Iris pigment epithelial cell (primary cell): ENCODE data around the gene UBTD2.
"Not testable (repeated sequence)": the region's sequence is repeated elsewhere in the genome, so short reads cannot be mapped to it uniquely, and the experiment has no call there.

ENCODE experiments used
- DNase-seq: peaks from one replicate; pipeline ENCODE4 v3.0.0-alpha.2; 2011; ENCODE audit warnings: low read depth

The UBTD2 gene

DNA sequence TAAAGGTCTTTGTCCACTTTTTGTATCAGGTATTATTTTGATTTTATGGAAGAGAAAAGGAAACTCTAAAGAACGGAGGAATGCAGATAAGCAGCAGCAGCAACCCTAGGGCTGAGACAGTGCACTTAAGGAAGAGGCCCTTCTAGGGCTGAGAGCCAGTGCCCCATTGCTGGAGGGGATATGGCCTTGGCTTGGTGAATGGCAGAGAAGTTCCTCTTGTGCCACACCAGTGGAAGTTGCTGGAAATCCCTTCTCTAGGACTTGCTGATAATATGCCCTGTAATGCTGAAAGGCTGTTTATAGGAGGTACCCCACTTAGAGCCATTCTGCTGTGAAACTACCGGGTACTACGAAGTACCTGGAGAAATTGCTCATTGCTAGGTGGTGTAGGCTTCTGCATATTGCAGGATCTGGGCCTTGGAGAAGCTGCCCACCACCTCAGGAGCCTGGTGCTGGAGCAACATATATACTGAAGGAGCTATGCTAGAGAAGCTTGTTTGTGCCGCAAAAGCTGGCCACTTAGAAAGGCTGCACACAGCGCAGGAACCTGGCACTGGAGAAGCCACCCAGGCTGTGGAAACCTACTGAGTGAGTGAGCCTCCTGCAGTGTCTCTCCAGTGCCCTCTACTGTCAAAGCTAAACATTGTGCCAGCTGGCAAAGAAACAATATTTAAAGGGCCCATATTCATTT is 9.6 kb upstream of the UBTD2 start:
- peak; percentile 67 for DNase-seq

GRCh38 chr5:172291837-172292236 is 8.3 kb upstream of the UBTD2 start:
- DNase-seq = not testable (repeated sequence)

DNA sequence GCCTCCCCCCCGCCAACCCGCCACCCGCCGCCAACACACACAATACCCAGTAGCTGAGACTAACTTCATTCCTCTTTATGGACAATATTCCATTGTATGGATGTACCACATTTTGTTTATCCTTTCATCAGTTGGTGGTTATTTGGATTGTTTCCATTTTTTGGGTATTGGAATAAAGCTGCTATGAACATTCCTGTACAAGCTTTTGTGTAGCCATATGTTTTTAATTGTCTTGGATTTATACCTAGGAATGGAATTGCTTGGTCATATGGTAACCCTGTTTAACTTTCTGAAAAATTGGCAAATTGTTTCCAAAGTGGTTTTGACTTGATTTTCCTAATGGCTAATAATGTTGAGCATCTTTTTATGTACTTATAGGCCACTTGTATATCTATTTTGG is 4.9 kb upstream of the UBTD2 start:
- DNase-seq = no peak

DNA sequence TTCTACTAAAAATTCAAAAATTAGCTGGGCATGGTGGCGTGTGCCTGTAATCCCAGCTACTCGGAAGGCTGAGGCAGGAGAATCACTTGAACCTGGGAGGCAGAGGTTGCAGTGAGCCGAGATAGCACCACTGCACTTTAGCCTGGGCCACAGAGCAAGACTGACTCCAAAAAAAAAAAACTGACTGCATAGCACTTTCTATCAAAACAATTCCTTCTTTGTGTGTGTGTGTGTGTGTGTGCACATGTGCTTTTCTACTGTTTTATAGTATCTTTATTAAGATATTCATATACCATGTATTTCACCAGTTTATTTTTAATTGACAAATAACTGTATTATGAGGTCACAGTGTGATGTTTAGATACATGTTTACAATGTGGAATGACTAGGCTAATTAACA is 3.6 kb upstream of the UBTD2 start:
- DNase-seq = not testable (repeated sequence)

DNA sequence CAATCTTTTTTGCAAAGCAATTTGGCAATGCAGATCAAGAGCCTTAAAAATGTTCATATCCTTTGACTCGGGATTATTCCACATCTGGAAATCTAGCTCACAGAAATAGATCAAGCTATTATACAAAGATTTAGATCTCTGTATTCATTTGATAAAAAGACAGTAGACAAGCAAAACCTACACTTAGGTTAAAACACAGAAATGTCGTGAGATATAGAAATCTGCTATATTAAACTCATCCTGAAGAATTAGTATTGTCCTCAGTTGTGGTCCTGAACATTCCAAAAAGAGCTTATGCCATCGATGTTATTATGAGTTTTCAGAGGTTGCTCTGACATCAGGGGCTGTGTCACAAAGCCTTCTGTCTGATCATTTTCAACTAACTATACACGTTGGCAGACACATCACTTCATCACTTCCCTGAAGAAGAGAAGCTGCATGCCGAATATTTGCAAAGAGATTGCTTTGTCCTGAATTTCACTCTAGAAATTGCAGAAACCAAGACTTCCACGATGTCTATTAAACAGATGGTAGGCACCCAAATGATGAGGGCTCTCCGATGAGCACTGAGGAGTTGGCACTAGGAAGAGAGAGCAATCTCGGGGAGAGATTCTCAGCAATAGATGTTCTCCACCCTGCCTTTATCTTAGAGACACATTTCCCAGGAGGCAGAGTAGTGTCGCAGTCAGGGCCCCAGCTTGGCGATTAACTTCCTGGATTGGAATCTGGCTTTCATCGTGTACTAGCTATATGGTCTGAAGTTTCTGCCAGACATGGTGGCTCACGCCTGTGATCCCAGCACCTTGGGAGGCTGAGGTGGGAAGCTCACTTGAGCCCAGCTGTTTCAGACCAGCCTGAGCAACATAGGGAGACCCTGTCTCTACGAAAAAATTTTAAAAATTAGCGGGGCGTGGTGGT is 1.9 kb upstream of the UBTD2 start:
- no peak for DNase-seq

GRCh38 chr5:172284611-172284980 is 1.0 kb upstream of the UBTD2 start:
- DNase-seq = no peak

DNA sequence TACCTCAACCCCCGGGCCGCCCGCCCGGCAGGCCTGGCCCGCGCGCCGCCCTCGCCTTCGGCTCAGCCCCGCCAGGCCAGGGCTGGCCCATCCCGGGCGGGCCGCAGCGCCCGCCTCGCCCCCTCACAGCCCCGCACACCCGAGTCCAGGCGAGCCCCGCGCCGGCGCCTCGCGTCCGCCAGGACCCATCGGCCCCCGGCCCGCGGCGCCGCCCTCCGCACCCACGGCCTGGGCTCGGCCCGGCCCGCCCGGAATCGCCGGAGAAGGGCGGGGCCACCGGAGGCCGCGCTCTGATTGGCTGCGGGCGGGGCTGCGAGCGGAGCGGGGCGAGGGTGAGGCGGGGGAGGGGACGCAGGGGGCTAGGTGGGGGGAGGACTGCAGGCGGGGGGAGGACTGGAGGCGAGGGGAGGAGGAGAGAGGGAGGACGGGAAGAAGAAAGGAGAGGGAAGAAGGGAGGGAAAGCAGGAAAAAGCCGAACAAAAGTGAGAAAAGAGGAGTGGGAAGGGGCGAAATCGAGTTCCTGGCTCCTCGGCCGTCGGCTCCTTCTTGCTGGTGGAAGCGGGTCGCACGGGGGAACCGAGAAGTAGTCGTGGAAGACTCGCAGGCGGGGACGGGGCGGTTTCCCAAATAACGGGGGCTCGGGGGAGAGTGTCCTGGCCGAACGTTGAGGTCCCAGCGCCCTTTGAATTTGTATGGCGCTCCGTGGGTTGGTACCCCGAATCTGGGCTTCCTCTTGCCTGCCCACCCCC is 472 bp upstream of the UBTD2 start:
- DNase-seq = peak; percentile 65

DNA sequence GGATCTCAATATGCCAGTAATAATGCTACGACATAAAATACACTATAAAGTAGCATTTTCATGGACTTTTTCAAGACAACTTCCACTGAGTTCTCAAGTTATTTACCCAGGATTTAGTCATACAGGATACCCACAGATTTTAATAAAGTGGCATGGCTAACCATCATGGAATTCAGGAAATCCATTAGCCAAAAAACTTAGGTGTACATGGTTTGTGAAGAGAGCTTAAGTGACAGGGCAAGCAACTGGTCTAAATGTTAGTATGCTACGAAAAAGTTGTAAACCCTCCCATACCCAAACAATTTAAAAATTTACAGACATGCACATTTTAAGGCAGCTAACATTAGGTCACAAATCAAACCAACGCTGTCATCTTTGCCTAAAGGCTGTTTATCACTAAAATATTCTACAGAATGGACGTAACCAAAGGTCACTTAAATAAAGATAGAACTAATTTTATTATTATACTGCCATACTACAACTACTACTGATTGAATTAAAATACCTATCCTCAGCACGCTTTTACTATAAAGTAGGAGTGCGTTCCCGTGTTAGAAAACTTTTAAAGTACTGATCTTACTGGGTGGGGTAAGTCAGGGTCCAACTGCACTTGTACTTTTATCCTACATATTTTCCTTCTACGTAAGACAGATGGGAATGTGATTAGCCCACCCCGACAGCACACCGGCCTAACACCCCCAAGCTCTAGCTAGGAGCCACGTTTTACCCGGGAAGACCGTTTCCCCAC is 1.1 kb downstream of the UBTD2 start:
- no peak for DNase-seq

- no peak for DNase-seq
These were observed 2.2 kb downstream of the UBTD2 start for GRCh38 chr5:172281346-172281745.

GRCh38 chr5:172280929-172281328 is 2.6 kb downstream of the UBTD2 start:
- peak; percentile 79 for DNase-seq

GRCh38 chr5:172280317-172280716 is 3.2 kb downstream of the UBTD2 start:
- no peak for DNase-seq

DNA sequence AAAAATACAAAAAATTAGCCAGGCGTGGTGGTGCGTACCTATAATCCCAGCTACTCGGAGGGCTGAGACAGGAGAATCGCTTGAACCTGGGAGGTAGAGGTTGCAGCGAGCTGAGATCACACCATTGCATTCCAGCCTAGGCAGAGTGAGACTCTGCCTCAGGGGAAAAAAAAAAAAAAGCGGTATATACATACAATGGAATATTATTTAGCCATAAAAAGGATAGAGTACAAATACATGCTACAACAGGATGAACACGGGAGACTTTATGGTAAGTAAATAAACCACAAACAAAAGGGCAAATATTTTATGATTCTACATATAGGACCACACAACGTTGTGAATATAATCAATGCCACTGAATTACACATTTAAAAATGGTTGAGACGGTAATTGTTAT is 5.2 kb downstream of the UBTD2 start:
- no peak for DNase-seq

DNA sequence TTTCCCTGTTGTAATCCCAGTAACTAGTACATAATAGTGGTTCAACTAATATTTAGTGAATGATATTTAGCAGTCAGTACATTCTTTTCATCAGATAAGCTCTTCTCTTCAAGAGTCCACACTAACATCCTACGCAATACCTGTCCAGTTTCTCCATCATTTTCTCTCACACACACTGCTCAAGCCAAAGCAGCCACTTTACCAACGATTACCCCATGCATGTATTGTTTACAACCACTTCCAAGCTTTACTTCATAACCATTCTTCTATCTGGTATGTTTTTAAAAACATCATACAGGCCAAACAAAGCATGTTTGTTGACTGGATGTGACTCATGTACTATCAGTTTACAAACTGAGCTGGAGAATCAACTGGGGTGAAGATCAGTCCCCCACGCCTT is 7.3 kb downstream of the UBTD2 start:
- DNase-seq = peak; percentile 64

- peak; percentile 64 for DNase-seq
These were observed 8.4 kb downstream of the UBTD2 start for GRCh38 chr5:172274951-172275753.

- no peak for DNase-seq
These were observed 15.6 kb downstream of the UBTD2 start for GRCh38 chr5:172267943-172268342.

DNA sequence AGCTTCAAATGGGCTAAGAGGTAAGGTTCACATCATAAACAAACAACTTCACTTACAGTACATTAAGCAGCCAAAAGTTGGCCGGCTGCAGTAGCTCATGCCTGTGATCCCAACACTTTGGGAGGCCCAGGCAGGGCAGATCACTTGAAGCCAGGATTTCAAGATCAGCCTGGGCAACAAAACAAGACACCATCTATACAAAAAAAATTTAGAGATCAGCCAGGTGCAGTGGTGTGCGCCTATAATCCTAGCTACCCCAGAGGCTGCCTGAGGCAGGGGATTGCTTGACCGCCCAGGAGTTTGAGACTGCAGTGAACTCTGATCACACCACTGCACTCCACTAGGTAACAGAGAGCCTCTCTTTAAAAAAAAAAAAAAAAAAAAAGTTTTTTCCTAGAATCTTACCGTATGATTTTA is 16.9 kb downstream of the UBTD2 start:
- no peak for DNase-seq

GRCh38 chr5:172266071-172266675 is 17.4 kb downstream of the UBTD2 start:
- DNase-seq = peak; percentile 30

- DNase-seq = no peak
These were observed 18.7 kb downstream of the UBTD2 start for GRCh38 chr5:172264815-172265395.

- DNase-seq = no peak
These were observed 28.1 kb downstream of the UBTD2 start for GRCh38 chr5:172255444-172255843.

GRCh38 chr5:172252501-172252900 is 31.1 kb downstream of the UBTD2 start:
- DNase-seq = no peak
